GM12873 (cell line): ENCODE measurements around the gene ERG.

Experiments
- CTCF ChIP-seq: IDR thresholded peaks from 2 replicates; pipeline ENCODE4 v1.5.1; 2012; ENCODE audit warnings: low read depth, mild to moderate bottlenecking, moderate library complexity, low read length, control low read depth; ENCODE audit not compliant: insufficient read depth; ENCODE audit errors: missing control alignments

The ERG gene

GRCh38 chr21:38507374-38507942 is 9.2 kb upstream of the ERG start:
- TF ChIP-seq CTCF: no peak

DNA sequence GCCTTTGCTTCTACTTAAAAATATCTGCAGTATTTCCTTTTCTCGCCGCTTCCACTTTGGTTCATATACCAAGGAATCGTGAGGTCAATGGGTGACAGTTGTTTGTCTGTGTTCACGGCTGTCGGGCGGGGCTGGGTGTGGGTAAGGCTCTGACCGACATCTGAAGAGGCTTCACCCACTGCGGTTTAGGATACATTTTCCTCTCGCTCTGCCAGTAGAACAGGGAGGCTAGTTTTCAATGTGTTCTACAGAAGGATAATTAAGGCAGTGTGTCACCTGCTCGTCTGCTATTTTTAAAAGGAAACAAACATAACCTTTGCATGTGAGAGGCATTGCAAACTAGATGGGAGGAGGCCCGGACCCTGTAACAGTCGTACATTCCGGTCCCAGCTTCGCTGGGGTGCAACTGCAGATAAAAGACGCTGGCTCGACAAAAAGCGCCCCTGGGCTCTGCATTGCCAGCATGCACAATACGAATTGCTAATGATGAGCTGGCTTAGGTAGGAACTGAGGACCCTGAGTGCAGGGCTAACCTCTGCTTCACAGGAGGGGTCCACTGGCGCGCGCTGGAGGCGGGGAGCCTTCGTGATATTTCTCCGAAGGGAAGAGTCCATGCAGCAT is 8.5 kb upstream of the ERG start:
- no peak for TF ChIP-seq CTCF

- peak; percentile 63 for TF ChIP-seq CTCF
Observed at GRCh38 chr21:38505654-38506523, 7.6 kb upstream of the ERG start.

- TF ChIP-seq CTCF: no peak
Observed at GRCh38 chr21:38504066-38504465, 5.8 kb upstream of the ERG start.

- TF ChIP-seq CTCF: no peak
Observed at GRCh38 chr21:38503583-38503982, 5.3 kb upstream of the ERG start.

DNA sequence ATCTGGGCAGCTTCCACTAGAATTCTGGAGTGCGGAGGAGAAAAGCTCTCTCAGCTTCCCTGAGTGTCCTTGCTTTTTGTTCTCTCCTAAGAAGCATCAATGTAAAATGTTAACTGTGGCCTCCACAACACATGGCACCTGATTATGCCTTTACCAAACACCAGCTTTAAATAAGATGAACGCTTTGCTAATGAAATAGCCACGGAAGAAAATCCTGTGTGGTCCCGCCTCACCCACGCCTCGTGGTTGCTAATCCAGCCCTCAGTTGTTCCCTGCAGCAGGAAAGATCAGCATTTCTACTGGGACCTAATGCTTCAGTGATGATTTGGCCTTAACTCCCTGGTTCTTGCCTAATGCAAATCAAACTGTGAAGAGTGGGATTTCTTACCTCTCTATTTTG is 1.8 kb upstream of the ERG start:
- no peak for TF ChIP-seq CTCF

GRCh38 chr21:38499296-38499695 is 1.0 kb upstream of the ERG start:
- no peak for TF ChIP-seq CTCF
